Astrocyte (in vitro differentiated cells and primary cell): ENCODE data around the gene CELF4. TPM values are rescaled to one million over a fixed set of nuclear protein-coding genes. Genes with fewer than 3 reads are reported as not detected.

Experiments
- DNase-seq: peaks from one replicate; pipeline ENCODE4 v3.0.0-alpha.2; 2010; ENCODE audit warnings: low read depth
- FAIRE-seq: peaks from 2 replicates; lab custom pipeline; 2011; peaks lifted over from hg19 to GRCh38; lab: Jason Lieb, UNC
- H2AFZ ChIP-seq: 2 replicates; pipeline ENCODE4 v1.6.0; 2012; ENCODE audit warnings: low read depth, low read length, inconsistent platforms
- H3K27ac ChIP-seq: 2 replicates; pipeline ENCODE4 v1.5.1; 2011; ENCODE audit warnings: low read depth, low read length, inconsistent platforms
- H3K27me3 ChIP-seq: 2 replicates; pipeline ENCODE4 v1.6.0; 2011; ENCODE audit warnings: low read length, inconsistent platforms; ENCODE audit not compliant: insufficient read depth
- H3K36me3 ChIP-seq: 2 replicates; pipeline ENCODE4 v1.5.1; 2011; ENCODE audit warnings: low read length, inconsistent platforms; ENCODE audit not compliant: insufficient read depth
- H3K4me1 ChIP-seq: 2 replicates; pipeline ENCODE4 v1.5.1; 2011; ENCODE audit warnings: low read length, inconsistent platforms; ENCODE audit not compliant: insufficient read depth
- H3K4me2 ChIP-seq: 2 replicates; pipeline ENCODE4 v1.6.0; 2012; ENCODE audit warnings: low read length, inconsistent platforms
- H3K4me3 ChIP-seq: 2 replicates; pipeline ENCODE4 v1.5.1; 2011; ENCODE audit warnings: low read depth, mild to moderate bottlenecking, low read length, inconsistent platforms; ENCODE audit not compliant: insufficient read depth
- H3K79me2 ChIP-seq: 2 replicates; pipeline ENCODE4 v1.6.0; 2012; ENCODE audit warnings: mild to moderate bottlenecking, low read length, inconsistent platforms; ENCODE audit not compliant: insufficient read depth
- H3K9ac ChIP-seq: 2 replicates; pipeline ENCODE4 v1.6.0; 2012; ENCODE audit warnings: mild to moderate bottlenecking, low read length, inconsistent platforms
- H3K9me3 ChIP-seq: 2 replicates; pipeline ENCODE4 v1.5.1; 2012; ENCODE audit warnings: low read depth, mild to moderate bottlenecking, low read length, inconsistent platforms; ENCODE audit not compliant: insufficient read depth
- H4K20me1 ChIP-seq: 2 replicates; pipeline ENCODE4 v1.6.0; 2012; ENCODE audit warnings: low read length, inconsistent platforms; ENCODE audit not compliant: insufficient read depth
- H3K27ac Mint-ChIP-seq: one replicate; pipeline ENCODE4 v1.8.0; 2021; ENCODE audit warnings: mild to moderate bottlenecking, mixed read lengths; ENCODE audit not compliant: unreplicated experiment
- H3K27me3 Mint-ChIP-seq: one replicate; pipeline ENCODE4 v1.8.0; 2021; ENCODE audit warnings: low read depth, mixed read lengths; ENCODE audit not compliant: unreplicated experiment
- H3K36me3 Mint-ChIP-seq: one replicate; pipeline ENCODE4 v1.8.0; 2021; ENCODE audit warnings: low read depth, mixed read lengths; ENCODE audit not compliant: unreplicated experiment
- H3K4me1 Mint-ChIP-seq: one replicate; pipeline ENCODE4 v1.8.0; 2021; ENCODE audit warnings: low read depth, mixed read lengths; ENCODE audit not compliant: unreplicated experiment
- H3K4me3 Mint-ChIP-seq: one replicate; pipeline ENCODE4 v1.8.0; 2021; ENCODE audit warnings: mild to moderate bottlenecking, moderate library complexity, mixed read lengths; ENCODE audit not compliant: unreplicated experiment
- H3K9me3 Mint-ChIP-seq: one replicate; pipeline ENCODE4 v1.8.0; 2021; ENCODE audit warnings: mild to moderate bottlenecking, mixed read lengths; ENCODE audit not compliant: unreplicated experiment
- CTCF ChIP-seq: IDR thresholded peaks from 2 replicates; pipeline ENCODE4 v1.5.1; 2011; ENCODE audit warnings: low read depth, mild to moderate bottlenecking, inconsistent platforms, low read length, moderate library complexity; ENCODE audit not compliant: insufficient read depth
- EZH2 ChIP-seq: IDR thresholded peaks from 2 replicates; pipeline ENCODE4 v1.6.1; 2012; ENCODE audit warnings: mild to moderate bottlenecking, low read length, inconsistent platforms; ENCODE audit not compliant: insufficient read depth
- total RNA-seq: library from RNA; stranded (reverse); gene quantifications from 2 replicates; pipeline ENCODE4 v1.2.1, GENCODE V29; 2021

Gene CELF4
- total RNA-seq, 1 donor from 2014 or later, result 0.16 TPM

GRCh38 chr18:37322492-37323035 is 243.0 kb downstream of the CELF4 start:
- H3K27me3 ChIP-seq, result peaks cover 5% of the 10 kb centered on the region
- H3K4me1 ChIP-seq, result no peaks in the 10 kb centered on the region
- no peak for TF ChIP-seq EZH2
- TF ChIP-seq CTCF, result peak; percentile 74
- H2AFZ ChIP-seq, result no peak overlapping the region
- DNase-seq, result peak; percentile 2
- no peaks in the 10 kb centered on the region for H4K20me1 ChIP-seq
- H3K9me3 ChIP-seq, result no peaks in the 10 kb centered on the region
- no peaks in the 10 kb centered on the region for H3K9me3 Mint-ChIP-seq
- H3K4me3 Mint-ChIP-seq, result no peak overlapping the region
- H3K4me3 ChIP-seq, result no peak overlapping the region
- H3K36me3 ChIP-seq, result no peaks in the 10 kb centered on the region
- no peaks in the 10 kb centered on the region for H3K79me2 ChIP-seq
- no peak overlapping the region for H3K9ac ChIP-seq
- H3K4me2 ChIP-seq, result no peak overlapping the region
- H3K27ac Mint-ChIP-seq, result no peak overlapping the region
- no peak for FAIRE-seq
- H3K36me3 Mint-ChIP-seq, result no peaks in the 10 kb centered on the region
- H3K27me3 Mint-ChIP-seq, result peaks cover 52% of the 10 kb centered on the region
- peaks cover 3% of the 10 kb centered on the region for H3K4me1 Mint-ChIP-seq
- H3K27ac ChIP-seq, result no peak overlapping the region

GRCh38 chr18:37321582-37322491 is 243.8 kb downstream of the CELF4 start:
- H3K4me1 Mint-ChIP-seq, result peaks cover 5% of the 10 kb centered on the region
- Histone ChIP-seq H3K79me2 (no peaks in the 10 kb centered on the region), H4K20me1 (no peaks in the 10 kb centered on the region), H3K36me3 (no peaks in the 10 kb centered on the region), H3K4me2 (no peak overlapping the region), H3K9me3 (no peaks in the 10 kb centered on the region), H3K27me3 (peaks cover 5% of the 10 kb centered on the region), H3K9ac (no peak overlapping the region), H3K4me1 (no peaks in the 10 kb centered on the region), H2AFZ (no peak overlapping the region), H3K27ac (no peak overlapping the region), H3K4me3 (no peak overlapping the region)
- DNase-seq, result no peak
- peaks cover 46% of the 10 kb centered on the region for H3K27me3 Mint-ChIP-seq
- no peak overlapping the region for H3K4me3 Mint-ChIP-seq
- no peaks in the 10 kb centered on the region for H3K36me3 Mint-ChIP-seq
- FAIRE-seq, result no peak
- no peak overlapping the region for H3K27ac Mint-ChIP-seq
- H3K9me3 Mint-ChIP-seq, result no peaks in the 10 kb centered on the region
- no peak for TF ChIP-seq EZH2
- no peak for TF ChIP-seq CTCF
